MM.1S (cell line): ENCODE data around the gene CEP164.

Experiments used
- DNase-seq: peaks from one replicate; pipeline ENCODE4 v3.0.0-alpha.2; 2015
- H2AFZ ChIP-seq: fragments of 300-600 bp; sonication (generic); 2 replicates; pipeline ENCODE4 v1.6.0; 2016; ENCODE audit warnings: antibody characterized with exemption, low read length
- H3F3A ChIP-seq: fragments of 300-600 bp; sonication (generic); 2 replicates; pipeline ENCODE4 v1.6.1; 2016; ENCODE audit warnings: mild to moderate bottlenecking, antibody characterized with exemption, low read length, moderate library complexity, mixed read lengths; ENCODE audit not compliant: insufficient read depth
- H3K27ac ChIP-seq: fragments of 300-600 bp; sonication (generic); 2 replicates; pipeline ENCODE4 v1.5.1; 2016; ENCODE audit warnings: mild to moderate bottlenecking, low read length
- H3K27me3 ChIP-seq: fragments of 300-600 bp; sonication (generic); replicated peaks from 2 replicates; pipeline ENCODE4 v1.6.0; 2016; ENCODE audit warnings: low read length; ENCODE audit not compliant: insufficient read depth
- H3K36me3 ChIP-seq: fragments of 300-600 bp; sonication (generic); replicated peaks from 2 replicates; pipeline ENCODE4 v1.6.1; 2016; ENCODE audit warnings: mild to moderate bottlenecking, low read length, mixed read lengths; ENCODE audit not compliant: insufficient read depth
- H3K4me1 ChIP-seq: fragments of 300-600 bp; sonication (generic); 2 replicates; pipeline ENCODE4 v1.6.1; 2016; ENCODE audit warnings: low read length, mixed read lengths
- H3K4me2 ChIP-seq: fragments of 300-600 bp; sonication (generic); 2 replicates; pipeline ENCODE4 v1.6.0; 2016; ENCODE audit warnings: low read depth, low read length
- H3K4me3 ChIP-seq: fragments of 300-600 bp; sonication (generic); 2 replicates; pipeline ENCODE4 v1.5.1; 2016; ENCODE audit warnings: low read length, mixed read lengths
- H3K79me2 ChIP-seq: fragments of 300-600 bp; sonication (generic); 2 replicates; pipeline ENCODE4 v1.6.1; 2016; ENCODE audit warnings: mixed run types, low read length, mixed read lengths
- H3K9ac ChIP-seq: fragments of 300-600 bp; sonication (generic); 2 replicates; pipeline ENCODE4 v1.6.1; 2016; ENCODE audit warnings: low read length, mixed read lengths
- H3K9me2 ChIP-seq: fragments of 300-600 bp; sonication (generic); replicated peaks from 2 replicates; pipeline ENCODE4 v1.6.1; 2016; ENCODE audit warnings: mild to moderate bottlenecking, low read length, mixed read lengths; ENCODE audit not compliant: insufficient read depth
- H3K9me3 ChIP-seq: fragments of 300-600 bp; sonication (generic); replicated peaks from 2 replicates; pipeline ENCODE4 v1.6.1; 2016; ENCODE audit warnings: mild to moderate bottlenecking, low read length, mixed read lengths; ENCODE audit not compliant: insufficient read depth
- H4K20me1 ChIP-seq: fragments of 300-600 bp; sonication (generic); 2 replicates; pipeline ENCODE4 v1.6.1; 2016; ENCODE audit warnings: mild to moderate bottlenecking, low read length, moderate library complexity, mixed read lengths; ENCODE audit not compliant: insufficient read depth
- EZH2 ChIP-seq: fragments of 300-600 bp; sonication (generic); optimal IDR thresholded peaks from 2 replicates; pipeline ENCODE3; 2017; ENCODE audit warnings: low read depth, mild to moderate bottlenecking, antibody characterized with exemption, low read length, mixed read lengths
- EZH2phosphoT487 ChIP-seq: fragments of 300-600 bp; sonication (generic); IDR thresholded peaks from 2 replicates; pipeline ENCODE4 v1.6.1; 2018; ENCODE audit warnings: antibody characterized with exemption, low read length
- TF ChIP-seq, protein P1 (sequence below): fragments of 300-600 bp; sonication (generic); IDR thresholded peaks from 2 replicates; pipeline ENCODE4 v1.5.1; 2016; ENCODE audit warnings: antibody characterized with exemption, low read length, mixed read lengths

CEP164 gene

DNA sequence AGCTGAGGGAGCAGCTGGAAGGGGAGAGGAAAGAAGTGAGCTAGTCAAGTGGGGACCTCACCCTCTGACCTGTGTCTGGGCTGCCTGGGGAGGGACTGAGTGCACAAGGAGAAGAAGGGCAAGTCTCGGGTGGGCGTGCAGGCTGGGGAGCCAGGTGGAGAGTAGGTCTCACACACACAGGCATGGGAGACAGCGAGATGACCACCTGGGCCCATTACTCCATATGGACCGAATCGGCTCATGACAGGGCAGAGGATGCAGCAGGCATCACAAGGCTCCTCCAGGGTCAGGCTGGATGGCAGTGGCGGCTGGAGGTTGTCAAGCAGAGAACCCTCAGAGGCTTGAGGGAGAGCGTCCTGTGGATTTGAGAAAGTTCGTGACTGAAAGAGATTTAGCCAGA, 63.5 kb downstream of the CEP164 start:
- Histone ChIP-seq H3K27ac (no peak overlapping the region), H3F3A (no peaks in the 10 kb centered on the region), H3K4me2 (no peak overlapping the region), H3K9me2 (no peaks in the 10 kb centered on the region), H3K9ac (no peak overlapping the region), H3K4me3 (no peak overlapping the region), H2AFZ (no peak overlapping the region), H3K36me3 (no peaks in the 10 kb centered on the region), H3K4me1 (no peaks in the 10 kb centered on the region), H3K27me3 (no peaks in the 10 kb centered on the region), H4K20me1 (no peaks in the 10 kb centered on the region), H3K9me3 (no peaks in the 10 kb centered on the region), H3K79me2 (no peaks in the 10 kb centered on the region)
- TF ChIP-seq EZH2phosphoT487, result no peak
- TF ChIP-seq, protein P1, sequence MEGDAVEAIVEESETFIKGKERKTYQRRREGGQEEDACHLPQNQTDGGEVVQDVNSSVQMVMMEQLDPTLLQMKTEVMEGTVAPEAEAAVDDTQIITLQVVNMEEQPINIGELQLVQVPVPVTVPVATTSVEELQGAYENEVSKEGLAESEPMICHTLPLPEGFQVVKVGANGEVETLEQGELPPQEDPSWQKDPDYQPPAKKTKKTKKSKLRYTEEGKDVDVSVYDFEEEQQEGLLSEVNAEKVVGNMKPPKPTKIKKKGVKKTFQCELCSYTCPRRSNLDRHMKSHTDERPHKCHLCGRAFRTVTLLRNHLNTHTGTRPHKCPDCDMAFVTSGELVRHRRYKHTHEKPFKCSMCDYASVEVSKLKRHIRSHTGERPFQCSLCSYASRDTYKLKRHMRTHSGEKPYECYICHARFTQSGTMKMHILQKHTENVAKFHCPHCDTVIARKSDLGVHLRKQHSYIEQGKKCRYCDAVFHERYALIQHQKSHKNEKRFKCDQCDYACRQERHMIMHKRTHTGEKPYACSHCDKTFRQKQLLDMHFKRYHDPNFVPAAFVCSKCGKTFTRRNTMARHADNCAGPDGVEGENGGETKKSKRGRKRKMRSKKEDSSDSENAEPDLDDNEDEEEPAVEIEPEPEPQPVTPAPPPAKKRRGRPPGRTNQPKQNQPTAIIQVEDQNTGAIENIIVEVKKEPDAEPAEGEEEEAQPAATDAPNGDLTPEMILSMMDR, result no peak
- no peak for TF ChIP-seq EZH2
- DNase-seq, result no peak

GRCh38 chr11:117392001-117392690, 64.5 kb downstream of the CEP164 start:
- no peak overlapping the region for H3K9ac ChIP-seq
- no peak overlapping the region for H3K4me2 ChIP-seq
- H3K36me3 ChIP-seq, result no peaks in the 10 kb centered on the region

DNA sequence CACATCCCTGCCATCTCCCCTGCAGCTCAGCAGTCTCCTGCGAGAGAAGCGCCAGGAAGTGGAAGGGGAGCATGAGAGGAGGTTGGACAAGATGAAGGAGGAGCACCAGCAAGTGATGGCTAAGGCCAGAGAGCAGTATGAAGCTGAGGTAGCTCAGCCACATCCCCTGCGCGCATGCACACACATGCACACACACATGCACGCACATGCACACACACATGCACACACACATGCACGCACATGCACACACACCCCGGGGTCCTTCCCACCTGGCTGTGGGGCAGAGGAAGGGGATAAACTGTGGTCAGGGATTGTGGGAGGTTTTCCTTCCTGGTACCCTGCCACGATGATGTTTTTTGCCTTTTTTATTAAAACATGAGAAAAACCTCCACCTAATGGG, 65.3 kb downstream of the CEP164 start:
- no peaks in the 10 kb centered on the region for H4K20me1 ChIP-seq
- no peaks in the 10 kb centered on the region for H3K9me2 ChIP-seq
- no peak overlapping the region for H2AFZ ChIP-seq
- H3K9me3 ChIP-seq, result no peaks in the 10 kb centered on the region
- H3K4me3 ChIP-seq, result no peak overlapping the region
- no peak overlapping the region for H3K4me2 ChIP-seq
- H3K36me3 ChIP-seq, result no peaks in the 10 kb centered on the region
- TF ChIP-seq EZH2 (no peak), EZH2phosphoT487 (no peak)
- TF ChIP-seq, protein P1, result no peak
- no peaks in the 10 kb centered on the region for H3K79me2 ChIP-seq
- no peaks in the 10 kb centered on the region for H3K27me3 ChIP-seq
- H3F3A ChIP-seq, result no peaks in the 10 kb centered on the region
- H3K9ac ChIP-seq, result no peak overlapping the region
- no peak overlapping the region for H3K27ac ChIP-seq
- DNase-seq, result no peak
- no peaks in the 10 kb centered on the region for H3K4me1 ChIP-seq

More at GRCh38 chr11:117392001-117392690, 64.5 kb downstream of the CEP164 start:
- Histone ChIP-seq H2AFZ (no peak overlapping the region), H3K27me3 (no peaks in the 10 kb centered on the region), H4K20me1 (no peaks in the 10 kb centered on the region), H3K79me2 (no peaks in the 10 kb centered on the region), H3K9me3 (no peaks in the 10 kb centered on the region), H3K4me3 (no peak overlapping the region), H3K4me1 (no peaks in the 10 kb centered on the region), H3F3A (no peaks in the 10 kb centered on the region), H3K27ac (no peak overlapping the region), H3K9me2 (no peaks in the 10 kb centered on the region)
- no peak for DNase-seq
- TF ChIP-seq, protein P1, result no peak
- TF ChIP-seq EZH2phosphoT487, result no peak
- TF ChIP-seq EZH2, result no peak
